Inflammatory macrophage treated with lipopolysaccharide for 4 hours (primary cell): Measurements from ENCODE around the gene SOAT1.
"Not testable (repeated sequence)": the region's sequence is repeated elsewhere in the genome, so short reads cannot be mapped to it uniquely, and the experiment has no call there.

Source experiments
- DNase-seq: peaks from one replicate; pipeline ENCODE4 v3.0.0-alpha.2; 2020

The SOAT1 gene

GRCh38 chr1:179293340-179294327 lies at the start of gene SOAT1:
SOAT1 (plus strand) TSS chr1:179293797; CDS start chr1:179302685, 8,888 bp downstream.
- peak; percentile 85 for DNase-seq

GRCh38 chr1:179245426-179245825 lies 48.2 kb upstream of the SOAT1 start:
- not testable (repeated sequence) for DNase-seq

GRCh38 chr1:179247923-179248322 lies 45.7 kb upstream of the SOAT1 start:
- DNase-seq, result no peak

- peak; percentile 22 for DNase-seq
These were observed 41.9 kb upstream of the SOAT1 start for GRCh38 chr1:179251675-179252074.

- no peak for DNase-seq
These were observed 41.0 kb upstream of the SOAT1 start for GRCh38 chr1:179252606-179253005.

- no peak for DNase-seq
These were observed 40.2 kb upstream of the SOAT1 start for GRCh38 chr1:179253286-179253972.

- DNase-seq, result no peak
These were observed 31.4 kb upstream of the SOAT1 start for GRCh38 chr1:179262183-179262582.

- no peak for DNase-seq
These were observed 30.5 kb upstream of the SOAT1 start for GRCh38 chr1:179263121-179263520.

GRCh38 chr1:179264507-179264906 lies 29.1 kb upstream of the SOAT1 start:
- DNase-seq, result no peak

GRCh38 chr1:179269071-179269470 lies 24.5 kb upstream of the SOAT1 start:
- DNase-seq, result no peak

GRCh38 chr1:179274424-179274823 lies 19.2 kb upstream of the SOAT1 start:
- DNase-seq, result not testable (repeated sequence)

- DNase-seq, result no peak
These were observed 14.7 kb upstream of the SOAT1 start for GRCh38 chr1:179278920-179279319.

- DNase-seq, result no peak
These were observed 9.6 kb upstream of the SOAT1 start for GRCh38 chr1:179283992-179284391.

- no peak for DNase-seq
These were observed 5.7 kb upstream of the SOAT1 start for GRCh38 chr1:179287946-179288345.

- no peak for DNase-seq
These were observed 4.6 kb upstream of the SOAT1 start for GRCh38 chr1:179288977-179289376.

- DNase-seq, result no peak
These were observed 1.7 kb downstream of the SOAT1 start for GRCh38 chr1:179295164-179295755.

GRCh38 chr1:179296356-179297104 lies 2.9 kb downstream of the SOAT1 start:
- DNase-seq, result no peak

GRCh38 chr1:179297105-179297378 lies 3.4 kb downstream of the SOAT1 start:
- DNase-seq, result peak; percentile 75

GRCh38 chr1:179298952-179299351 lies 5.4 kb downstream of the SOAT1 start:
- no peak for DNase-seq

GRCh38 chr1:179300112-179300511 lies 6.5 kb downstream of the SOAT1 start:
- DNase-seq, result peak; percentile 47

GRCh38 chr1:179302070-179302469 lies 8.5 kb downstream of the SOAT1 start:
- DNase-seq, result no peak

- no peak for DNase-seq
These were observed 9.7 kb downstream of the SOAT1 start for GRCh38 chr1:179303200-179303785.

GRCh38 chr1:179305450-179305849 lies 11.9 kb downstream of the SOAT1 start:
- no peak for DNase-seq
